ENCODE measurements around the gene TRIM39. TPM values are rescaled to one million over a fixed set of nuclear protein-coding genes. Genes with fewer than 3 reads are reported as not detected.

TRIM39 gene
- total and polyA plus RNA-seq, 9 of the 15 experiments (the other 6 are each of a cell fraction or from before 2014, with no cell fraction given): 5.6 to 17.7 (median 12.8) TPM

GRCh38 chr6:30344191-30344867 lies 17.6 kb downstream of the TRIM39 start (continued):
- 0 out of 4 replicates have a peak, but pooled peaks of 1 of the 2 experiments have one; percentile 44 for TF ChIP-seq SRF (CRISPR knock-in tag; IDR thresholded peaks at IDR 0.05)
- TF ChIP-seq SMARCE1 (IDR thresholded peaks at IDR 0.05): peak; percentile 92
- TF ChIP-seq MTA1 (IDR thresholded peaks at IDR 0.05; ENCODE audit: borderline replicate concordance): 0 out of 2 replicates have a peak, but pooled peaks have one; percentile 18
- TF ChIP-seq ZBTB34 (CRISPR knock-in tag; IDR thresholded peaks at IDR 0.05): no peak
- peak; percentile 86; the same call in 1 of the 2 replicates for TF ChIP-seq CUX1 (CRISPR knock-in tag; IDR thresholded peaks at IDR 0.05)
- TF ChIP-seq SMARCC2 (IDR thresholded peaks at IDR 0.05; ENCODE audit: low read depth): peak; percentile 76; the same call in 1 of the 2 replicates
- TF ChIP-seq HMBOX1 (IDR thresholded peaks at IDR 0.05): peak; percentile 66; the same call in 1 of the 2 replicates
- peak; percentile 60; the same call in 1 of the 2 replicates for TF ChIP-seq CREB3 (tag; conservative IDR thresholded peaks at IDR 0.05; ENCODE audit: low read depth)
- TF ChIP-seq FOXK2 (conservative IDR thresholded peaks at IDR 0.05 in 1 of 2, IDR thresholded peaks at IDR 0.05 in 1 of 2; ENCODE audit: low read depth in 2 of 2): peak in 1 of 2 experiments; percentile 23; a peak in 1 of 4 replicates
- TF ChIP-seq SMARCA4 (IDR thresholded peaks at IDR 0.05): peak; percentile 89
- no peak for TF ChIP-seq ID3 (CRISPR knock-in tag; IDR thresholded peaks at IDR 0.05)
- TF ChIP-seq ID3 (tag; IDR thresholded peaks at IDR 0.05): 0 out of 2 replicates have a peak, but pooled peaks have one; percentile 54
- TF ChIP-seq FIP1L1 (IDR thresholded peaks at IDR 0.05; ENCODE audit: low read depth, low read length, poor library complexity, severe bottlenecking): no peak
- TF ChIP-seq SRSF3 (IDR thresholded peaks at IDR 0.05; ENCODE audit: insufficient read depth, low read length): no peak
- 0 out of 2 replicates have a peak, but pooled peaks have one; percentile 10 for TF ChIP-seq ESRRB (CRISPR knock-in tag; IDR thresholded peaks at IDR 0.05; ENCODE audit: borderline replicate concordance)
- 0 out of 2 replicates have a peak, but pooled peaks have one; percentile 30 for TF ChIP-seq MTF1 (CRISPR knock-in tag; IDR thresholded peaks at IDR 0.05; ENCODE audit: borderline replicate concordance)
- TF ChIP-seq GATAD2B (IDR thresholded peaks at IDR 0.05; ENCODE audit: borderline replicate concordance): 0 out of 2 replicates have a peak, but pooled peaks have one; percentile 54
